HEK293 (cell line): ENCODE measurements around the gene UBE3C.

Source experiments
- BCL11A ChIP-seq: fragments of 450-650 bp; formaldehyde crosslinking; IDR thresholded peaks from 2 replicates; pipeline ENCODE4 v1.5.1; 2016; ENCODE audit warnings: low read depth, missing biosample characterization, missing genetic modification characterization
- TCF7L2 ChIP-seq: IDR thresholded peaks from 2 replicates; pipeline ENCODE4 v1.6.1; 2011; ENCODE audit warnings: low read depth, mild to moderate bottlenecking, inconsistent platforms, low read length, moderate library complexity, borderline replicate concordance
- TRIM28 ChIP-seq: IDR thresholded peaks from 2 replicates; pipeline ENCODE4 v1.6.1; 2011; ENCODE audit warnings: low read length, control low read depth, borderline replicate concordance
- ZNF274 ChIP-seq, 2 experiments: fragments of 200-500 bp in 1 of 2; fragments of 450-650 bp in 1 of 2; sonication (Bioruptor generic) in 1 of 2; formaldehyde crosslinking in 1 of 2; IDR thresholded peaks; 2 replicates each; pipeline versions ENCODE4 v1.5.1 to v1.6.1; 2014 to 2016; ENCODE audit warnings: borderline replicate concordance in 1 of 2, inconsistent platforms in 1 of 2, low read length in 1 of 2, missing biosample characterization in 1 of 2, missing genetic modification characterization in 1 of 2
- ZNF580 ChIP-seq: fragments of 450-650 bp; formaldehyde crosslinking; IDR thresholded peaks from 2 replicates; pipeline ENCODE4 v1.5.1; 2016; ENCODE audit warnings: missing biosample characterization, missing genetic modification characterization
- TF ChIP-seq, protein P1 (sequence below): fragments of 450-650 bp; formaldehyde crosslinking; IDR thresholded peaks from 2 replicates; pipeline ENCODE4 v1.5.1; 2016; ENCODE audit warnings: missing biosample characterization, missing genetic modification characterization

- TF ChIP-seq ZNF580 (no peak), ZNF274 (IDR thresholded peaks at IDR 0.05; ENCODE audit: low read length) (no peak), ZNF274 (tag by site-specific recombination; IDR thresholded peaks at IDR 0.05; ENCODE audit: borderline replicate concordance) (no peak), TRIM28 (no peak), TCF7L2 (no peak), BCL11A (tag by site-specific recombination) (no peak)
- TF ChIP-seq, protein P1, sequence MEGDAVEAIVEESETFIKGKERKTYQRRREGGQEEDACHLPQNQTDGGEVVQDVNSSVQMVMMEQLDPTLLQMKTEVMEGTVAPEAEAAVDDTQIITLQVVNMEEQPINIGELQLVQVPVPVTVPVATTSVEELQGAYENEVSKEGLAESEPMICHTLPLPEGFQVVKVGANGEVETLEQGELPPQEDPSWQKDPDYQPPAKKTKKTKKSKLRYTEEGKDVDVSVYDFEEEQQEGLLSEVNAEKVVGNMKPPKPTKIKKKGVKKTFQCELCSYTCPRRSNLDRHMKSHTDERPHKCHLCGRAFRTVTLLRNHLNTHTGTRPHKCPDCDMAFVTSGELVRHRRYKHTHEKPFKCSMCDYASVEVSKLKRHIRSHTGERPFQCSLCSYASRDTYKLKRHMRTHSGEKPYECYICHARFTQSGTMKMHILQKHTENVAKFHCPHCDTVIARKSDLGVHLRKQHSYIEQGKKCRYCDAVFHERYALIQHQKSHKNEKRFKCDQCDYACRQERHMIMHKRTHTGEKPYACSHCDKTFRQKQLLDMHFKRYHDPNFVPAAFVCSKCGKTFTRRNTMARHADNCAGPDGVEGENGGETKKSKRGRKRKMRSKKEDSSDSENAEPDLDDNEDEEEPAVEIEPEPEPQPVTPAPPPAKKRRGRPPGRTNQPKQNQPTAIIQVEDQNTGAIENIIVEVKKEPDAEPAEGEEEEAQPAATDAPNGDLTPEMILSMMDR (tag by site-specific recombination): no peak
These were observed 161.7 kb downstream of the UBE3C start for GRCh38 chr7:157300369-157300825.
